NCI-H748 treated with DMSO at 0.1 percent for 48 hours (cell line): ENCODE measurements around the gene PDE6B.
"Not testable (repeated sequence)": the region's sequence is repeated elsewhere in the genome, so short reads cannot be mapped to it uniquely, and the experiment has no call there.

Experiments
- DNase-seq: peaks from one replicate; lab custom pipeline; 2025; lab: John Stamatoyannopoulos, UW

PDE6B gene

GRCh38 chr4:635851-636627, 10.7 kb downstream of the PDE6B start:
- DNase-seq: no peak

- no peak for DNase-seq
Measured at GRCh38 chr4:636628-637159, 11.3 kb downstream of the PDE6B start.

GRCh38 chr4:637536-638280, 12.3 kb downstream of the PDE6B start:
- no peak for DNase-seq

GRCh38 chr4:642366-642765, 17.0 kb downstream of the PDE6B start:
- DNase-seq: not testable (repeated sequence)

GRCh38 chr4:646460-646859, 21.1 kb downstream of the PDE6B start:
- no peak for DNase-seq

GRCh38 chr4:647481-647880, 22.1 kb downstream of the PDE6B start:
- DNase-seq: no peak

GRCh38 chr4:648579-649292, 23.4 kb downstream of the PDE6B start:
- no peak for DNase-seq

GRCh38 chr4:649293-649625, 23.9 kb downstream of the PDE6B start:
- no peak for DNase-seq

- no peak for DNase-seq
Measured at GRCh38 chr4:649751-650310, 24.5 kb downstream of the PDE6B start.

GRCh38 chr4:650461-650860, 25.1 kb downstream of the PDE6B start:
- no peak for DNase-seq

- DNase-seq: no peak
Measured at GRCh38 chr4:650951-651883, 25.8 kb downstream of the PDE6B start.

- DNase-seq: no peak
Measured at GRCh38 chr4:651884-652642, 26.7 kb downstream of the PDE6B start.

- DNase-seq: no peak
Measured at GRCh38 chr4:653080-653821, 27.9 kb downstream of the PDE6B start.

GRCh38 chr4:653831-654502, 28.6 kb downstream of the PDE6B start:
- no peak for DNase-seq

GRCh38 chr4:654503-654845, 29.1 kb downstream of the PDE6B start:
- DNase-seq: no peak

- no peak for DNase-seq
Measured at GRCh38 chr4:654871-655463, 29.6 kb downstream of the PDE6B start.

GRCh38 chr4:655464-656151, 30.2 kb downstream of the PDE6B start:
- no peak for DNase-seq
